GM19043 (cell line): Measurements from ENCODE around the gene DNMT1.
"Not testable (repeated sequence)": the region's sequence is repeated elsewhere in the genome, so short reads cannot be mapped to it uniquely, and the experiment has no call there.

Experiments
- ATAC-seq: cut with Tn5 transposase; IDR thresholded peaks from one replicate; pipeline ENCODE4 v1.9.1; 2021; ENCODE audit warnings: low read depth; ENCODE audit not compliant: unreplicated experiment

DNMT1 gene

DNA sequence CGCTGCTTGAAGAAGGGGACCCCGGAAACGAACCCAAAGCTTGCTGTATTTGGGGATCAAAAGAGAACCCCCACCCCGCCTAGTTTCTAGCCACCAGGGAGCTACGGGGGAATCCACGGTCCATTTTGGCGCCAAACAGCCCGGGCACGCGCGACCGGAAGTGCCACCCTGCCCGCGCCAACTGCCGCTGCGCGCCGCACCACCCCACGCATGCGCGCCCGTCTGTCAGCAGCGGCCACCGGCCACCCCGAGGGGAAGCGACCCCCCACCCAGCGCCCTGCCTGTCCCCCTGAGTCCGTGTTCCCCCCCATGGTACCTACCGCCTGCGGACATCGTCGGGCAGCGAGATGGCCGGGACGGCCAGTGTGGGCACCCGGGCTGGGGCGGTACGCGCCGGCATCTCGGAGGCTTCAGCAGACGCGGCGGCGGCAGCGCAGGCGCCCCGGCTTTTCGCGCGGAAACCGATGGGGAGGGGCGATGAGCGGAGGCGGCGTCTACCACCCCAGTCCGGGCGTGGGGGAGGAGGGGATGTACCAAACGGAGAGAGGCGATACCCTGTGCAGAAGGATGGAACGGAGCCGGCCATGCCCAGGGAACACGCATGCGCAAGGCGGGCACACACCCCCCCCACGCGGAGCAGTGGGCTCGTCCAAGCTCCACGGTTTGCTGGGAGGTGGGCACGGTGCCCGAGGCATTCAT, at the start of gene DNMT1:
Gene DNMT1 (minus strand): TSS at position 454 of the 699 bp plus-strand sequence. CDS start 54 bp downstream, at position 400.
- ATAC-seq = peak; percentile 89

DNA sequence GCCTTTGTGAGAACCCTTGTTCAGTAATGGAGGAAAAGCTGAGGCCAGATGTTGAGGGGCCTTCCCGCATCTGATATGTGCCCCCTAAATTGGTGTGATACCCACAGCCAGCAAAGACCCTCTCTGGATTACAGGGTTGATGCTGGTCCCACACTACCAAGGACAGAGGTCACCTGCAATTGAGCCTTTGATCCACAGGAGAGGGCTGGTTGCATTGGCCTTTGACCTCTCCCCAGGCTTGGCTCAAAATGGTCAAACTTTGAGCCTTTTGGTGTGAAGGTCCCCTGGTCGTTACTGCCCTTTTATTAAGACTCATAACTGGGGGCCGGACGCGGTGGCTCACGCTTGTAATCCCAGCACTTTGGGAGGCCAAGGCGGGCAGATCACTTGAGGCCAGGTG, 48.9 kb upstream of the DNMT1 start:
- no peak for ATAC-seq

DNA sequence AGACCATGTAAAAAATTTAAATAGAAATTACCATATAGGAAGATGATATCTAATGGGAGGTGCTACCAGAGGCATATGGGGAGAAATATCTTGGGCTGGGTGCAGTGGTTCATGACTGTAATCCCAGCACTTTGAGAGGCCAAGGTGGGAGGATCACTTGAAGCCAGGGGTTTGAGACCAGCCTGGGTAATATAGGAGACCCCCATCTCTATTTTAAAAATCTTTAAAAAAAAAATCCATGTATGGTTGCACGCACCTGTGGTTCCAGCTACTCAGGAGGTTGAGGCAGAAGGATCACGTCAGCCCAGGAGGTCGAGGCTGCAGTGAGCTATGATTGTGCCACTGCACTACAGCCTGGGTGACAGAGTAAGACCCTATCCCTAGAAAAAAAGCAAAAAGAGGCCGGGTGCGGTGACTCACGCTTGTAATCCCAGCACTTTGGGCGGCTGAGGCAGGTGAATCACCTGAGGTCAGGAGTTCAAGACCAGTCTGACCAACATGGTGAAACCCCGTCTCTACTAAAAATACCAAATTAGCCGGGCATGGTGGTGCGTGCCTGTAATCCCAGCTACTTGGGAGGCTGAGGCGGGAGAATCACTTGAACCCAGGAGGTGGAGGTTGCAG, 47.2 kb upstream of the DNMT1 start:
- not testable (repeated sequence) for ATAC-seq

DNA sequence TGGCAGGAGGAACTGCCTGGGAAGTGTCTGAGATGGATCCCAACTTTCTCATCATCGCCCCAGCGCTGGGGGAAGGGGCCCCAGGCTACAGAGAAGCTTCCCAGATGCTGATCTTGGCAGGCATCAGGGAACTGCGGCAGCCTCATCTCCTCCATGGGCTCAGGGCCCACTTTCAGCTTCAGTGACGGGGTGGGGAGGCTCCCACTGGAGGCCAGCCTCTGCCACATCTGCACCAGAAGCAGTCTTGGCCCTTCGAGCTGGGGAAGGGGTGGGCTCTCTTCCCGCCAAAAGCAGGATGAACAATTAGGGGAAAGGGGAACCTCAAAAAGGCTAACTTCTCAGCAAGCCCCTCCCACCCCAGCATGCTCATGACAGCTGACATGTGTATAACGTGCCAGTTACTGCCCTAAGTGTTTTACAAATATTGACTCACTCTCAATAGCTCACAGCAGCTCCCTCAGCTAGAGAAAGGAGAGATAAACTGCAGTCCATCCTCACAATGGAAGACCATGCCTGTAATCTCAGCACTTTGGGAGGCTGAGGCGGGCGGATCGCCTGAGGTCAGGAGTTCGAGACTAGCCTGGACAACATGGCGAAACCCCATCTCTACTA, 43.5 kb upstream of the DNMT1 start:
- ATAC-seq = no peak

DNA sequence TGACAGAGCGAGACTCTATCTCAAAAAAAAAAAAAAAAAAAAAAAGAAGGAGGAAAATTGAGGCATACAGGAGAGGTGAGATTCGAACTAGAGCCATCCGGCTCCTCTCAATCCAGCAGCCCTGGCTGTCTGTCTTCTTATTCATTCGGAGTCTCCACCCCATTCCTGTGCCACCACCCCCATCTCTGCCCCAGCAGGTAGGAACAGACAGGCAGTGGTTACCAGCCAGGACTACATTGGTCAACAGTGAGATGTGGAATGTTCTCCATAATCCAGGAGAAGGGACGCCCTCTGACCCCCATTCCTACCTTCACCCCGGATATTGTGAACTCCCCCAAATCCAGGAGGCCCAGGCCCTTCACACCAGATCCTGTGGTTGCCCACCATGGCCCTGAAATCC, 42.9 kb upstream of the DNMT1 start:
- no peak for ATAC-seq

DNA sequence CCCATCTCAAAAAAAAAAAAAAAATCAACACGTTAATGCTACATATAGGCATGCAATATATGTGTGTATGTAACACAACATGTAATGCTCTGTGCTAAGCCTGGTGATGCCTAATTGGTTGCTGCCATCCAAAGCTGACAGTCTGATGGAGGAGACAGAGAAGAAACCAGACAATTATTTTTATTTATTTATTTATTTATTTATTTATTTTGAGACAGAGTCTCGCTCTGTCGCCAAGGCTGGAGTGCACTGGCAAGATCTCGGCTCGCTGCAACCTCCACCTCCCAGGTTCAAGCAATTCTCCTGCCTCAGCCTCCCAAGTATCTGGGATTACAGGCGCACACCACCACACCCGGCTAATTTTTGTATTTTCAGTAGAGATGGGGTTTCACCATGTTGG, 40.7 kb upstream of the DNMT1 start:
- ATAC-seq = not testable (repeated sequence)

DNA sequence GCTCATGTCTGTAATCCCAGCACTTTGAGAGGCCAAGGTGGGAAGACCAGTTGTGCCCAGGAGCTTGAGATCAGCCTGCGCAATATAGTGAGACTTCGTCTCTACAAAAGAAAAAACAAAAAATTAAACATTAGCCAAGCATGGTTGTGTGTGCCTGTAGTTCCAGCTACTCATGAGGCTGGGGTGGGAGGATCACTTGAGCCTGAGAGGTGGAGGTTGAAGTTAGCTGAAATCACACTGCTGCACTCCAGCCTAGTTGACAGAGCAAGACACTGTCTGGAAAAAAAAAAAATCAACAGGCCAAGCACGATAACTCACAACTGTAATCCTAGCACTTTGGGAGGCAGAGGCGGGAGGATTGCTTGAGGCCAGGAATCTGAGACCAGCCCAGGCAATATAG, 40.2 kb upstream of the DNMT1 start:
- ATAC-seq = no peak

DNA sequence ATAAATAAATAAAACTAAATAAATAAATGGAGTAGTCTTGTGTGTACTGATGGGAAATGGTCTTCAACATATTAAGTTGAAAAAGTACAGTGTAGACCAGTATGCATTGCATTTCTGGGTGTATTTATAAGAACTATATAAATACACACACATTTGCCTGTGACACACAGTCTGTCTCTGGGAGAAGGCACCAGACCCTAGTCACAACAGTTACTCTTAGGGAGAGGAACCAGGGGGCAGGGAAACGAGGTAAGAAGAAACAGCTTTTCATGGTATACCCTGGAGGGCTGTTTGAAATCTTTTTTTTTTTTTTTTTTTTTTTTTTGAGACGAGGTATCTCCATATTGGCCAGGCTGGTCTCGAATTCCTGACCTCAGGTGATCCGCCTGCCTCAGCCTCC, 39.2 kb upstream of the DNMT1 start:
- no peak for ATAC-seq

DNA sequence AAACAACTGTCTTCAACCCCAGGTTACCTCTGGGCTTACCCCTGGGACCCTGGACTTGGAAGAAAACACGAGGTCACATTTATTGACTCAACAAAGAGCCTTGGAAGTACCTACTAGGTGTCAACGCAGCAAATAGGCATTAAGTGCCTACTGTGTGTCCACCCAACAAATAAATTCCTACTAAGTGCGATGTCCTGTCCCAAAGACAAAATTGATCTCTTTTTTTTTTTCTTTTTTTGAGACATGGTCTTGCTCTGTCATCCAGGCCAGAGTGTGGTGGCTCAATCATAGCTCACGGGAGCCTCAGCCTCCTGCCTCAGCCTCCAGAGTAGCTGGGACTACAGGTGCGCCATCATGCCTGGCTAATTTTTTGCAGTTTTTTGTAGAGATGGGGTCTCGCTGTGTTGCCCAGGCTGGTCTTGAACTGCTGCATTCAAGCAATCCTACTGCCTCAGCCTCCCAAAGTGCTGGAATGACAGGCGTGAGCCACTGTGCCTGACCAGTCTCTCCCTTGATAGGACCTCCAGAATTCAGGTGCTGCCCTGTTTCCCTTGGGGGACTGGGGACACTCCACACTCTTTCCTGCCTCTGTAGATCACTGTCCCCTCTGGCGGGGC, 37.0 kb upstream of the DNMT1 start:
- no peak for ATAC-seq

DNA sequence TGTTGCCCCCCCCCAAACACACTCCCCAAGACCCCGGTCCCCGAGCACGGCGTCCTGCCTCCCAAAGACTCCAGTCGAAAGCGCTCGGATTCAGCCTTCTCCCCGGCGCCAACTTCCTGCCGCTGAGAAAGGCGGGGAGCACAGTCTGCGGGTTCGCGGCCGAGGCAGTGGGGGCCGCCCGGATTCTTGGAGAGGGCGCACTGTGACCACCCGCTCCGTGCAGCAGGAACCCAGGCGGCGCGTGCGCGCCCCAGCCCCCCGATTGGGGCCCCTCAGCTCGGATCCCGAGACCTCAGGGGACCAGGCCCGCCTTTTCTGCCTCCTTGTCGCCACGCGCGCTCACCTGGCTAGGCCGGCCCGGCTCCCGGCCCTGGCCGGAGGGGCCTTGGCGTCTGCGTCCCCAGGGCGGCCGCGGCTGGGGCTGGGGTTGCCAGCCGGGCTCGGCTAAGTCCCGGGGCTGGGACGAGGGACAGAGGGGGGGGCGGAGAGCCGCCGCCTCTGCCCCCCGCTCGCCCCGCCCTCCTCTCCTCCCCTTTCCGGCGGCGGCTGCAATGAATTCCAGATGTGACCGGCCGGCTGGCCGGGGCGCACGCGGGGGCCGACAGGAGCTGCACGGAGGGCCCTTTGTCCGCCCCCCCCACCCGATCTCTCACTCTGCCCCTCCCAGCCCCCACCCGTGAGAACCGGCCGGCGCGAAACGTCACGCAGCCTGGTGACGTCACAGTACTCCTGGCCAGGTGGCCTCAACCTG, 36.3 kb upstream of the DNMT1 start, which contains the start of gene S1PR2:
Gene S1PR2 (minus strand): TSS at position 471 of the 751 bp plus-strand sequence. CDS start 6,426 bp downstream, outside the sequence.
- ATAC-seq = no peak

DNA sequence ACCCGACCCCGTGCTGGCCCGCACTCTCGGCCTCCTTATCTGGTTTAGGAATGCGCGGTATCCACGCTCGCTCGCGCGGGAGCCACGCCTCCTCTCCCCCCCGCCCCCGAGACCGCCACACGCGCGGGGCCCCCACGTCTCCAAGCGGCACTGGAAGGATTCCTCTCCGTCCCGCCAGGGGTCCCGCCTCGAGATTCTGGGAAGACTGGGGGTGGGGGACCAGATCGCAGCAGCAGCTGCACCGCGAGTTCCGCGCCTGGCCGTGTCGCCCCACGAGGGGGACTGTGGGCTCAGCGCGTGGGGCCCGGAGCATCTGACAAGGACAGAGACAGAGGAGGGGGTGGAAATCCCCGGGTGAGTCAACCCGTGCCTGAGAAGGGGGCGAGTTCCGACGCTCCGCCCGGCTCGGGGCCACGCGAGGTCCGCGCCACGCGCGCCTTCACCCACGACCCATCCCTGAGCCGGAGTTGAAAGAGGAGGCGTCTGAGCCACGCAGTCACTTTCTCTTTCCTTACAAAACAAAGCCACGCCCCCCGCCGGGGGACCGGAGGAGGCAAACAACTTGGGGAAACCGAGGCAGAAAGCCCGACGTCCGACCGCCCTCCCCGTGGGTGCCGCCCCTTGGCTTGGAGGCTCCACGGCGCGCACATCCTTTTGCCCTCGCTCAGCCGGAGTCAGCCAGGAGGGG, 35.6 kb upstream of the DNMT1 start:
- no peak for ATAC-seq

DNA sequence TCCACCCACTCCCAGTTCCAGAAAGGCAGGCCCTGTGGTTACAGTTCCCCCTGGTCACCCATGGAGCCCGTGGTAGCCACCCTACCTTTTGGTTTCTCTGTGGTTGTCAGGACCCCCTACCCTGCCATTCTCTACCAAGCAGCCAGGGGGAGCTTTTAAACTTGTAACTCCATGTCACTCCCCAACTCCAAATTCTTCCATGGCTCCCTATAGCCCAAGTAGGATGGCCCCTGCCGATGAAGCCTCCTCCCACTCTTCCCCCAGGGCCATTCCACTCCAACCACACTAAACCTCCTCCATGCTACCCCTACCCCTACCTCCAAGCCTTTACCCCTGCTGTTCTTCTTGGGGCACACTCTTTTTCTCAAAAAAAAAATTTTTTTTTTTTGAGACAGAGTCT, 34.2 kb upstream of the DNMT1 start:
- ATAC-seq = no peak

DNA sequence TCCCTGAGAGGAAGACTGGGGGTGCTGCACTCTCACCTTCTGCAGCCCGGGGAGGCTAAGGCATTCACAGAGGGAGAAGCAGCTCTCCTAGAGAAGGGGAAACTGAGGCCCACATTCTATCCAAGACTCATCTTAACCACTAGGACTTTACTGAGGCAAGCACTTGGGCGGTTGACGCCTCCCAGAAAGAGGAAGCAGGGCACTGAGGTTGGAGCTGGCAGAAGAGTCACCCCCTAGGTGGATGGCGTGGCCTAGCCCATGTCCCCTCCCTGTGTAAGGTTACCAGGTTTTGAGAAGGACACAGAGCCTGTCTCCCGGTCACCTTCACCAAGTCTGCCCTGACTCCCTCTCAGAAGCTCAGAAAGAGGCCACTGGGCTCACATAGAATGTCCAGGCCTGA, 33.6 kb upstream of the DNMT1 start:
- no peak for ATAC-seq

DNA sequence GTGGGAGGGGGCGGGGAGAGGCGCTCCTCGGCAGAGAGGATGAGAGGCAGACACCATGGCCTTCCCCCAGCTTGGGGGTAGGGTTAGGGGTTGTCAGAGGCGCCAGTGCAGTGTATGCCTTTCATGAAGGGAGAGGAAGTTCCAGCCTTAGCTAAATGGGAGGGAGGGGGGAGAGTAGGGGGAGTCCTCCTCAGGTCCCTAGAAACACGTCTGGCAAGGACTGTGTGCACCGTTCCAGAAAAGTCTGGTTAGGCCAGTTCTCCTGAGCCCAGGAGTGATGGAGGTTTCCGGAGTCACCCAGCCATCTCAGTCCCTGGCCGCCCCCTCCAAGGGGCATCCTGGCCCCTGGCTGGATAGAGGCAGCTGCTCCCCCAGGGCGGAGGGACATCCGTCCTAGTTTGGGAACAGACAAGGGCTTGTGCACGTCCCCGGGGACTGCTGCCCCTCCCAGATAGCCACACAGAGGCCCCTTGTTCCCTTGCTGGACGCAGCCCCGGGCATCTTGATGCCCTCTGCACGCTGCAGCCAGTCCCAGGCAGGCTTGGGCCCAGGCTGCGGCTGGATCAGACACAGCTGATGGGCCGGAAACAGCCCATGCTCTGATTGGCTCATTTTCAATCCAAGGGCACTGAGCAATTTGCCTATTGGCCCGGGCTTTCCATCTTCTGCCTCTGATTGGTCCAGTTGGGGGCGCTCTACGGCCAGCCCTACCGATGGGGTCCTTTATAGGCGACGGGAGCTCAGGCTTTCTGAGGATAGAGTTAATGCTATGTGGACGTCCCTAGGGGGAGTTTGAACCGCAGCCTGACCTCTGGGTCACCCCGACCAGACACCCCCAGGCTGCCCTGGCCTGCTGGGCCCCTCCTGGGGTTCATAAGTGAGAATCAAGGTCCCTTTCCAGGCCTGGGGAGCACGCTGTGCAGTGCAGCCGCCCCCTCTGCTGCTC, 32.5 kb upstream of the DNMT1 start:
- no peak for ATAC-seq

DNA sequence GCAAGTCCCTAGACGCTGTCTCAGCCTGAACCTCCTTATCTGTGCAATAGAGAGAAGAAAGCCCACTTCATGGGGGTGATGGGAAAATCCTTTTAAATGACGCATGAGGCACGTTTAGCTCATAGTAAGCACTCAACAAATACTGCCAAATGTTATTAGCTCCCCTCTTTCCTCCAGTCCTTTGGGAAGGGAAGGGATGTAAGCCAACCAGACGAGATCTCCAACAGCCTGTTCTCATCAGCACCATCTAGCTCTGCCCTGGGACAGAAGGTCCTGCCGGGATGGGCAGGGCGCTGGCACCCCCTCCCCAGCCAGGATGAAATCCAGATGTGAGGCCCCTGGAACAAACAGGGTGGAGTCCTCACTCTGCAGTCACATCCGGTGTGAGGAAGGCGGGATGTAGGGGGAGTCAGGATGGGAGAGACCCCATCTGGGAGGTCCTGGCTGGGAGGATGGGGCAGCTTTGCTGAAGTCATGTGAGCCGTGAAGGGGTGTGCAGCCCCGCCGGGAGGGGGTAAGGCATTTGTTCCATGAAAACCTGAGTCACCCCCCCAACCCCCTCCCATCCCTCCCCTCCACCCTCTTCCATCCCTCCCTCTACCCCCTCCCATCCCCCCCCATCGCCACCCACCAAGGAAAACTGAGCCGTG, 31.7 kb upstream of the DNMT1 start:
- no peak for ATAC-seq

DNA sequence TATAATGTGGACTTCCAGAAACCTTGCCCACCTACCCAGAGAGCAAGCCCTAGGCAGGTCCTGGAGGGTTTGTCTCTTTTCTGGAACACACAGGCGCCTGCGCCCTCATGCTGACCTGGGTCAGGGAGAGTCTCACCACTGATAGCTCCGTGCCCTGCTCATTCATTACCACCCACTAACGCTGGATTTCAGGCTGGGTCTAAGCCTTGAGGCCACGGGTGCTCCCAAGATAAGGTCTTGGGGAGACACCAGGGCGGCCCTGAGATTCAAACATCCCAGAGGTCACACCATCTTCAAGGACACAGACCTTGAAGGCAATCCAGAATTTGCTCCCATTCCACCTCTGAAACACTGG, 31.2 kb upstream of the DNMT1 start:
- no peak for ATAC-seq

DNA sequence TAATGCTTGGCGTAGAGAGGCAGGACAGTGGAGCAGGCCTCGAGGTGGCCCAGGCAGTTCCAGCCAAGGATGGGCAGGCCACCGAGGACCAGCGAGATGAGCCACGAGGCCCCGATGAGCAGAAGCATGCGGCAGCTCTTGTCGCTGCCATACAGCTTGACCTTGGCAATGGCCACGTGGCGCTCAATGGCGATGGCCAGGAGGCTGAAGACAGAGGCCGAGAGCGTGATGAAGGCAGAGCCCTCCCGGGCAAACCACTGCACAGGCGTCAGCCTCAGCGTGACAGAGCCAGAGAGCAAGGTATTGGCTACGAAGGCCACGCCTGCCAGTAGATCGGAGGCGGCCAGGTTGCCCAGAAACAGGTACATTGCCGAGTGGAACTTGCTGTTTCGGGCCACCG, 29.6 kb upstream of the DNMT1 start:
- no peak for ATAC-seq

DNA sequence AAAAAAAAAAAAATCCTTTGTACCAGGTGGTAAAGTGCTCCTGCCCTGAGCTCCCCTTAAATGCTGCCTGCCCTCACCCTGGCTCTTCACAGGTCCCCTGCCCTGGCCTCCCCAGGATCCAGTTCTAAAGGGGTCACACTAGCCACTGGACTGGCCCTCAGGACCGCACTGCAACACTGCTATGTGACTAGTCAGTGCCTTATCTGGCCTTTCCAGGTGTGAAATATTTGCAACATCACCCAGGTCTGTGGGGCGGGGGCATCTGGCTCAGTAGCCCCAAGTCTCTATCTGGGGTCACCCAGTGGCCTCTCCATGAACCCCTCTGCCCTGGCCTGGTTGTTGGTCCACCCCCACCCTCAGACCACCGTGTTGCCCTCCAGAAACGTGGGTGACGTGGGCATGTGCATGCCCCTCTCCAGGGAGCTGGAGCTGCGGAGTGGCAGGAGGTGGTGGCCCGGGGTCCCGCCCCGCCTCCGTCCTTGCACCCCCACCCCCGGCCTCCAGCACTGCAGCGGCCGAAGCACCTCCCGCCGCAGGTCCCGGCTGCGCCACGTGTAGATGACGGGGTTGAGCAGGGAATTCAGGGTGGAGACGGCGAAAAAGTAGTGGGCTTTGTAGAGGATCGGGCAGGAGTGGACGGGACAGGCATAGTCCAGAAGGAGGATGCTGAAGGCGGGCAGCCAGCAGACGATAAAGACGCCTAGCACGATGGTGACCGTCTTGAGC, 28.9 kb upstream of the DNMT1 start:
- ATAC-seq = no peak
